Stimulated activated CD8-positive, alpha-beta memory T cell treated with anti-CD3 and anti-CD28 coated beads, Interleukin-12 subunit alpha, Interleukin-12 subunit beta, amount 100 ng/mL, for 4 hours (primary cell): Measurements from ENCODE around the gene DLD.
"Not testable (repeated sequence)": the region's sequence is repeated elsewhere in the genome, so short reads cannot be mapped to it uniquely, and the experiment has no call there.

Experiments used
- DNase-seq: peaks from one replicate; pipeline ENCODE4 v3.0.0-alpha.2; 2020; ENCODE audit warnings: low read depth

The DLD gene

GRCh38 chr7:107874111-107874510, 16.9 kb upstream of the DLD start:
- DNase-seq = no peak

GRCh38 chr7:107874605-107875446, 16.2 kb upstream of the DLD start:
- DNase-seq = no peak

- DNase-seq = no peak
These were observed 14.1 kb upstream of the DLD start for GRCh38 chr7:107876916-107877315.

- DNase-seq = no peak
These were observed 13.1 kb upstream of the DLD start for GRCh38 chr7:107877731-107878382.

- no peak for DNase-seq
These were observed 12.3 kb upstream of the DLD start for GRCh38 chr7:107878636-107879035.

GRCh38 chr7:107879400-107880035, 11.5 kb upstream of the DLD start:
- no peak for DNase-seq

- DNase-seq = no peak
These were observed 8.2 kb upstream of the DLD start for GRCh38 chr7:107882766-107883165.

- DNase-seq = no peak
These were observed 6.7 kb upstream of the DLD start for GRCh38 chr7:107884066-107884818.

- not testable (repeated sequence) for DNase-seq
These were observed 3.2 kb upstream of the DLD start for GRCh38 chr7:107887827-107888226.

GRCh38 chr7:107889992-107890391, 991 bp upstream of the DLD start:
- no peak for DNase-seq

- no peak for DNase-seq
These were observed 456 bp upstream of the DLD start for GRCh38 chr7:107890493-107890961.

- no peak for DNase-seq
These were observed 818 bp downstream of the DLD start for GRCh38 chr7:107891636-107892366.

GRCh38 chr7:107892367-107892741, 1.4 kb downstream of the DLD start:
- not testable (repeated sequence) for DNase-seq

- no peak for DNase-seq
These were observed 8.1 kb downstream of the DLD start for GRCh38 chr7:107898997-107899594.

- DNase-seq = no peak
These were observed 9.6 kb downstream of the DLD start for GRCh38 chr7:107900496-107901015.

- DNase-seq = no peak
These were observed 11.4 kb downstream of the DLD start for GRCh38 chr7:107902381-107902780.

GRCh38 chr7:107907790-107908189, 16.8 kb downstream of the DLD start:
- no peak for DNase-seq

GRCh38 chr7:107909445-107909844, 18.5 kb downstream of the DLD start:
- DNase-seq = no peak

GRCh38 chr7:107911981-107912380, 21.0 kb downstream of the DLD start:
- DNase-seq = no peak

- no peak for DNase-seq
These were observed 22.9 kb downstream of the DLD start for GRCh38 chr7:107913851-107914250.

- DNase-seq = no peak
These were observed 23.8 kb downstream of the DLD start for GRCh38 chr7:107914831-107915230.
